GM20431 (cell line): ENCODE measurements around the gene FAM120B.

Source experiments
- in situ Hi-C: fragments of 300-500 bp; cut with MseI, MboI; formaldehyde crosslinking; loops from one replicate; pipeline ENCODE4 v1.15.0; 2020; ENCODE audit warnings: low sequenced_read_pairs; ENCODE audit not compliant: unreplicated experiment

The FAM120B gene

GRCh38 chr6:170449835-170450753, 143.5 kb downstream of the FAM120B start:
- in situ Hi-C loops = no loop called here

- in situ Hi-C loops = no loop called here
These were observed 144.6 kb downstream of the FAM120B start for GRCh38 chr6:170450916-170451761.

GRCh38 chr6:170451762-170452651, 145.4 kb downstream of the FAM120B start:
- in situ Hi-C loops = no loop called here

GRCh38 chr6:170452767-170453545, 146.4 kb downstream of the FAM120B start:
- in situ Hi-C loops = no loop called here

GRCh38 chr6:170453586-170454511, 147.3 kb downstream of the FAM120B start:
- in situ Hi-C loops = no loop called here

GRCh38 chr6:170454512-170455285, 148.1 kb downstream of the FAM120B start:
- in situ Hi-C loops = no loop called here

- in situ Hi-C loops = no loop called here
These were observed 148.9 kb downstream of the FAM120B start for GRCh38 chr6:170455335-170455979.

GRCh38 chr6:170456334-170456733, 149.8 kb downstream of the FAM120B start:
- in situ Hi-C loops = no loop called here
